ENCODE results near the gene STIM2.
"Not testable (repeated sequence)": the region's sequence is repeated elsewhere in the genome, so short reads cannot be mapped to it uniquely, and the experiment has no call there.

The STIM2 gene

GRCh38 chr4:26870576-26871262 lies 10.1 kb downstream of the STIM2 start:
- no peak for DNase-seq

GRCh38 chr4:26871611-26872010 lies 11.0 kb downstream of the STIM2 start:
- no peak for DNase-seq

- peak; percentile 46 for DNase-seq
Measured at GRCh38 chr4:26873391-26874026, 12.9 kb downstream of the STIM2 start.

GRCh38 chr4:26874110-26874509 lies 13.5 kb downstream of the STIM2 start:
- DNase-seq, result no peak

GRCh38 chr4:26877406-26877805 lies 16.8 kb downstream of the STIM2 start:
- no peak for DNase-seq

GRCh38 chr4:26877961-26878360 lies 17.3 kb downstream of the STIM2 start:
- DNase-seq, result no peak

GRCh38 chr4:26878794-26879391 lies 18.3 kb downstream of the STIM2 start:
- no peak for DNase-seq

- DNase-seq, result no peak
Measured at GRCh38 chr4:26879805-26880204, 19.2 kb downstream of the STIM2 start.

- DNase-seq, result no peak
Measured at GRCh38 chr4:26884026-26884425, 23.4 kb downstream of the STIM2 start.

GRCh38 chr4:26884486-26884988 lies 23.9 kb downstream of the STIM2 start:
- no peak for DNase-seq

- no peak for DNase-seq
Measured at GRCh38 chr4:26885912-26886274, 25.3 kb downstream of the STIM2 start.

GRCh38 chr4:26887143-26887542 lies 26.5 kb downstream of the STIM2 start:
- DNase-seq, result no peak

GRCh38 chr4:26887809-26888208 lies 27.2 kb downstream of the STIM2 start:
- no peak for DNase-seq

- DNase-seq, result no peak
Measured at GRCh38 chr4:26889356-26889755, 28.7 kb downstream of the STIM2 start.

- DNase-seq, result no peak
Measured at GRCh38 chr4:26891054-26891453, 30.4 kb downstream of the STIM2 start.

- no peak for DNase-seq
Measured at GRCh38 chr4:26891867-26892266, 31.2 kb downstream of the STIM2 start.

- no peak for DNase-seq
Measured at GRCh38 chr4:26892480-26893150, 32.0 kb downstream of the STIM2 start.

GRCh38 chr4:26893491-26893890 lies 32.9 kb downstream of the STIM2 start:
- no peak for DNase-seq

GRCh38 chr4:26894881-26895280 lies 34.2 kb downstream of the STIM2 start:
- DNase-seq, result not testable (repeated sequence)

- no peak for DNase-seq
Measured at GRCh38 chr4:26896636-26897035, 36.0 kb downstream of the STIM2 start.

GRCh38 chr4:26899991-26900390 lies 39.4 kb downstream of the STIM2 start:
- DNase-seq, result no peak

- no peak for DNase-seq
Measured at GRCh38 chr4:26900765-26901164, 40.1 kb downstream of the STIM2 start.

GRCh38 chr4:26905172-26905571 lies 44.5 kb downstream of the STIM2 start:
- DNase-seq, result no peak
